Measurements from ENCODE around the gene BCL2.
"Not testable (repeated sequence)": the region's sequence is repeated elsewhere in the genome, so short reads cannot be mapped to it uniquely, and the experiment has no call there.

BCL2 gene

GRCh38 chr18:63195326-63196159 is 124.0 kb downstream of the BCL2 start:
- DNase-seq (ENCODE audit: low read depth, low spot score), result no peak
- H3K4me3 ChIP-seq (ENCODE audit: low read length), result no peak overlapping the region

GRCh38 chr18:63192885-63193349 is 126.7 kb downstream of the BCL2 start:
- DNase-seq (ENCODE audit: low read depth, low spot score), result no peak

GRCh38 chr18:63192126-63192884 is 127.3 kb downstream of the BCL2 start:
- no peak overlapping the region for H3K4me3 ChIP-seq (ENCODE audit: low read length)
- no peak for DNase-seq (ENCODE audit: low read depth, low spot score)

More at GRCh38 chr18:63192885-63193349, 126.7 kb downstream of the BCL2 start:
- no peak overlapping the region for H3K4me3 ChIP-seq (ENCODE audit: low read length)

- H3K4me3 ChIP-seq (ENCODE audit: low read length), result no peak overlapping the region
- DNase-seq (ENCODE audit: low read depth, low spot score), result no peak
Measured at GRCh38 chr18:63191413-63191812, 128.2 kb downstream of the BCL2 start.

GRCh38 chr18:63190838-63191237 is 128.7 kb downstream of the BCL2 start:
- DNase-seq (ENCODE audit: low read depth, low spot score); H3K4me3 ChIP-seq (ENCODE audit: low read length): not testable (repeated sequence)

GRCh38 chr18:63189817-63190216 is 129.8 kb downstream of the BCL2 start:
- no peak for DNase-seq (ENCODE audit: low read depth, low spot score)
- H3K4me3 ChIP-seq (ENCODE audit: low read length), result no peak overlapping the region

- no peak overlapping the region for H3K4me3 ChIP-seq (ENCODE audit: low read length)
- DNase-seq (ENCODE audit: low read depth, low spot score), result no peak
Measured at GRCh38 chr18:63189041-63189440, 130.5 kb downstream of the BCL2 start.

GRCh38 chr18:63187791-63188460 is 131.6 kb downstream of the BCL2 start:
- no peak for DNase-seq (ENCODE audit: low read depth, low spot score)
- no peak overlapping the region for H3K4me3 ChIP-seq (ENCODE audit: low read length)

- H3K4me3 ChIP-seq (ENCODE audit: low read length), result no peak overlapping the region
- no peak for DNase-seq (ENCODE audit: low read depth, low spot score)
Measured at GRCh38 chr18:63187223-63187574, 132.4 kb downstream of the BCL2 start.

GRCh38 chr18:63186520-63187222 is 132.9 kb downstream of the BCL2 start:
- DNase-seq (ENCODE audit: low read depth, low spot score), result no peak
- H3K4me3 ChIP-seq (ENCODE audit: low read length), result no peak overlapping the region

GRCh38 chr18:63185984-63186383 is 133.6 kb downstream of the BCL2 start:
- DNase-seq (ENCODE audit: low read depth, low spot score), result no peak

GRCh38 chr18:63183952-63184770 is 135.4 kb downstream of the BCL2 start:
- no peak overlapping the region for H3K4me3 ChIP-seq (ENCODE audit: low read length)
- DNase-seq (ENCODE audit: low read depth, low spot score), result no peak

More at GRCh38 chr18:63185984-63186383, 133.6 kb downstream of the BCL2 start:
- no peak overlapping the region for H3K4me3 ChIP-seq (ENCODE audit: low read length)

- no peak for DNase-seq (ENCODE audit: low read depth, low spot score)
- H3K4me3 ChIP-seq (ENCODE audit: low read length), result no peak overlapping the region
Measured at GRCh38 chr18:63183378-63183777, 136.2 kb downstream of the BCL2 start.

- no peak overlapping the region for H3K4me3 ChIP-seq (ENCODE audit: low read length)
- DNase-seq (ENCODE audit: low read depth, low spot score), result no peak
Measured at GRCh38 chr18:63182861-63183260, 136.7 kb downstream of the BCL2 start.

GRCh38 chr18:63182310-63182772 is 137.2 kb downstream of the BCL2 start:
- no peak for DNase-seq (ENCODE audit: low read depth, low spot score)
- H3K4me3 ChIP-seq (ENCODE audit: low read length), result no peak overlapping the region

GRCh38 chr18:63181706-63182309 is 137.8 kb downstream of the BCL2 start:
- H3K4me3 ChIP-seq (ENCODE audit: low read length), result no peak overlapping the region
- no peak for DNase-seq (ENCODE audit: low read depth, low spot score)

GRCh38 chr18:63180971-63181376 is 138.6 kb downstream of the BCL2 start:
- H3K4me3 ChIP-seq (ENCODE audit: low read length), result no peak overlapping the region
- DNase-seq (ENCODE audit: low read depth, low spot score), result no peak

- DNase-seq (ENCODE audit: low read depth, low spot score), result no peak
- no peak overlapping the region for H3K4me3 ChIP-seq (ENCODE audit: low read length)
Measured at GRCh38 chr18:63180321-63180720, 139.2 kb downstream of the BCL2 start.
